ENCODE data around the gene PPP1R13B.
"Not testable (repeated sequence)": the region's sequence is repeated elsewhere in the genome, so short reads cannot be mapped to it uniquely, and the experiment has no call there.

PPP1R13B gene

DNA sequence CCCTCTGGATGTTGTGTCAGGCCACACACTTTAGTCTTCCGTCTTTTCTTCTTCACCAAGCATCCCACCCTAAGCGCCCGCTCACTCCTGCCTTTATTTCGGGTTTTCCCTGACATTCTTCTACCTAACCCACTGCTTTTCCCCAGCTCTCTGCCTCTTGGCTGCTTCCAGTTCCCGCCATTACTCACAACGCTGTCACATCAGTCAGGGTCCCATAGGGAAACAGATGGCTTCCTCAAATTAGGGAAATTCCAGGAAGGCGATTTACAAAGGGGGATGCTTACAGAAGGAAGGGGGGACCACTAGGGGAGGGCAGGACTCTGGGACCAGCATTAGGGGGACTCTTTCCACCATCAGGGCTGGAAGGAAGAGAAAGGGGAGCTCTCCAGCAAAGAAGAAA lies 9.2 kb upstream of the PPP1R13B start:
- no peak for DNase-seq

- no peak for DNase-seq
Observed at GRCh38 chr14:103856105-103856504, 8.7 kb upstream of the PPP1R13B start.

GRCh38 chr14:103855734-103856095 lies 8.3 kb upstream of the PPP1R13B start:
- no peak for DNase-seq

DNA sequence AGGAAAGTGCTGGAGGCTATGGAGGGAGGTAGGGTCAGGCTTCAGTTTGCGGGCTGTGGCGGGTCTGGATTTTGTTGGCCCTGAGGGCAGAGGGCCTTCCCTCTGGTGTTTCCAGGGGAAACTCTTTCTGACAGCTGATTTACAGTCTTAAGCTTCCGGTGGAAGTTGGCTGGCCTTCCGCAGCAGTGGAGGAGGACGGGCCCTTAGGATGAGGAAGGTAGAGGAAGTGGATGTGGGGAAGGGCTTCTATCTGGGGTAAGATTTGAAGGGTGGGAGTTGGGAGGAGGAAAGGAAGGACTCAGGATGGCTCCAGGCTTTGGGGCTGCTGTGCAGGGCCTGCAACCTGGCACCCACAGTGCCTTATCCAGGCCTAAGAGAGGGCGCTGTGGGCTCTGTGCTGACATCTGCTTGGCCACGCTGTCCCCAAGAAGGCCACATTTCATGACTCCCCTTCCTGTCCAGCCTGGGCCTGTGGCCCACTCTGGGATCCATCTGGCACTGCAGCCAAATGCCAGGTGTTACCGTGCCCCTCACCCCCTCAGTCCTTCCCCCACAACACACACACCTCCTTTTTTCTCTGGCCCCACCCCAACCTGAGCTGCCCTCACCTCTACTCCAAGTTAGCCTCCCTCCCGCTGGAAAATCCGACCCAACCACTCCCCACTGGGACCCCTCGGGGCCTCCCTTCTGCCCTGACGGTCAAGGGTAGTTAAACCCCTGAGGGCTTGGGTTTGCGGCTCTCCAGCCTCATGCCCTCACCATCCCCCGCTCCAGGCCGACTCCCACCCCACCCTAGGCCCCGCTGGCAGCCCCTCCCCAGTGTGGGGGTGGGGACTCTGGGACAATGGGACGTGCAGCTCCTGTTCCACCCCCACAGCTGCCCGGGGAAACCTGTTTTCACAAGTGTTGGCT lies 7.7 kb upstream of the PPP1R13B start:
- DNase-seq: no peak

DNA sequence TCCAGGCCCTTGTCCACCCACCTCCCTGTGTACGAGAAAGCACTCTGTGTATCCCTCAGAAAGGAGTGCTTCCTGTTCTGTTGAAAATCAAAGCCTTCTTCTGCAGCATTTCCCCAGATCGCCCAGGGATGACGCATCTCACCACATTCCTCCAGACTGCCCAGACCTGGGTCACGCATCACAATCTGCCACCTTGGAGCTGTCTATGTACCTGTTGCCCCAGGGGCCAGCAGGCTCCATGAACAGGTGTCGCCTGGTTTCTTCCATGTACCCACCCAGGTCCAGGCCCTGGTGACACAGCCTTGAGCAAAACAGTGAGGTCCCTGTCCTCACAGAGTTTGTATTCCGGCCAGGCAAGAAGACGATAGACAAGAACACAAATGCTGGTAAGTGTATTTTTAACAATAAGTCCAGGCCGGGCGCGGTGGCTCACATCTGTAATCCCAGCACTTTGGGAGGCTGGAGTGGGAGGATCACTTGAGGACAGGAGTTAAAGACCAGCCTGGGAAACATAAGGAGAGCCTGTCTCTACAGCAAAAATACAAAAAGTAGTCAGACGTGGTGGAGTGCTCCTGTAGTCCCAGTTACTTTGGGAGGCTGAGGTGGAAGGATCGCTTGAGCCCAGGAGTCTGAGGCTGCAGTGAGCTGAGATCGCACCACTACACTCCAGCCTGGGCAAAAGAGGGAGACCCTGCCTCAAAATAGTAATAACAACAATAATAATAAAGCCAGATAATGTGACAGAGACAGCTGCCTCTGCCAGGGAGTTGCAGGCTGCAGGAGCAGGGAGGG lies 6.8 kb upstream of the PPP1R13B start:
- no peak for DNase-seq

DNA sequence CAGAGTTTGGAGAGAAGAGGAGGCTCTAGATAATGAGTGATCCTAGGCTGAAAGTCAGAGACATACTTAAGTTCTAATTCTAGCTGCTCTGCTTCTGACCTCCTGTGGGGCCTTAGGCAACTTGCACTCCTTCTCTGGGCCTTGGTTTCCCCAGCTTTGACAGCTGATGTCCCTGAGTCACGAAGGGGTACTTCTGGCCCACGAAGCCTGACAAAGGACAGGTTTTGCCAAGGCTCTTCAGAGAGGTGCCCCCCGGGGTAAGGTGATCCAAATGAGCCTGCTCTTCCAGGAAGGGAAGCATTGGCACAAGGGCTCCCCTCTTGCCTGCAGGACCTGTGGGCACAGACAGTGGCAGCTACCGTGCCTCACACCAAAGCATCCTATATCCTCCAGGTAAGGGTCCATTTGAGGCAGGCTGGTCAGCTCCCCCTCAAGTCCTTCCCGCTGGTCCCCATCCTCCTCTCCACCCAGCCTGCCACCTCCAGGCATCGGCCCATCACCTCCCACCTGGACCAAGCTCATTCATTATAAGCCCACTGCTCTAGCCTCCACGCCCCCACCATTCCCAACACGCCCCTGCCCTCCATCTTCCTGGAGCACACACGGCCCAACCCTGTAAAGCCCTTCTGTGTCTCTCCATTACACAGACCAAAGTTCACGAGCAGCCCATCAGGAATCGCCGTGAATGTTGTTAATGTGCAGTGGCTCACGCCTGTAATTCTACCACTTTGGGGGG lies 1.9 kb upstream of the PPP1R13B start:
- no peak for DNase-seq

- no peak for DNase-seq
Observed at GRCh38 chr14:103848175-103849077, 1.1 kb upstream of the PPP1R13B start.

DNA sequence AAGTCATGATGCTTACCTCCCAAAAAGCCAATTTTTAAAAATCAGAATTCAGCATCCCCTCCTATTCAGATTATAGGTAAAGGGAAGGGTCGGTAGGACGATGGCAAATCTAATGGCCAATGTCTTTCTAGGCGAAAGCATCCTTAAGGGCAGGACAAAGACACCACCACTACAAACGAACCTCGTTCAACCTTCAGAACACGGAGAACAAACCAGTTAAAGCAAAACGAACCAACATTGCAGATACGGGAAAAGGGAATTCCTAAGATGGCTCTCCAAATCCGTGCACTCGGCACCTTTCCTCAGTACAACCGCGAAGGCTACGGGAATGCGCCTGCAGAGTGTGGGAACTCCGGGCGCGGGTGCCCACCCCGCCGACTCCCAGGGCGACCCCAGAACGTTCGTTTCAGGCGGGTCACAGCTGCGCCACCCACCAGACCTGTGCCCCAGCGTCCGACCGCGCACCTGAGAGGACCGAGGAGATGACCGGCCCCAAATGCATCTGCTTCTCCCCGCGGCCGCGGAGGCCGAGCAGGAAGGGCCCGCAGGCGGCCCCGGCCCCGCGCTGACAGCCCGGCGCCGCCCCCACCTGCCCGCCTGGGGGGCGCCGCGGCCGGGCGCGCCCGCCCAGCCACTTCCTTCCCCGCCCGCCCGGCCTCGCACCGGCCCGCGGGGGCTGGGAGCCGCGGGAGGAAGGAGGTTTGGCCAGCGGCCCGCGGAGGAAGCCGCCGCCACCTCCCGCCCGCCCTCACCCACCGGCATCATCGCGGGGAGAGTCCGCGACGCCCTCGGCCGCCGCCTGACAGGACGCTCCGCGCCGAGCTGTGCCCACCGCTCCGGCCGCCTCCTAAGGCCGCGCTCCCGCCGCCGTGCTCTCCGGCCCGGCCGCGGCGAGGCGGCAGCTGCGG lies 578 bp downstream of the PPP1R13B start:
- peak in 1 of 4 experiments; percentile 25 for DNase-seq

DNA sequence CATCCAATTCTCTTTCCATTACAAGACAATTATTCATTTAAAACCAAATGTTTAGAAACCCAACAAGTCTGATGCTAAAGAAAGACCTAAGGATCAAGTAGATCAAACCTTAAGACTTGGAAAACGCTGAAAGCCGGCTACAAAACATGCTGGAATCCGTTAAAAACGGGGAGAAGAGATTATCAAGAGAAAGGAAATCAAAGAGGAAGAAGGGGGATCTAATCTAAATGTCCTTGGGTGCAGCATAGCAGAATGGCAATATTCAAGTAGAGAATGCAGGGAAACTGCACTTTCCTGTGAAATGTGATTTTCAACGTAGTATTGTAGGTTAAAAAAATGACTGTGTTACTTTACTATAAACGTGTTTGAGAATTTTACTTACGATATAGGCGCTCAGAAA lies 1.3 kb downstream of the PPP1R13B start:
- no peak for DNase-seq

- no peak for DNase-seq
Observed at GRCh38 chr14:103845327-103845726, 2.0 kb downstream of the PPP1R13B start.

DNA sequence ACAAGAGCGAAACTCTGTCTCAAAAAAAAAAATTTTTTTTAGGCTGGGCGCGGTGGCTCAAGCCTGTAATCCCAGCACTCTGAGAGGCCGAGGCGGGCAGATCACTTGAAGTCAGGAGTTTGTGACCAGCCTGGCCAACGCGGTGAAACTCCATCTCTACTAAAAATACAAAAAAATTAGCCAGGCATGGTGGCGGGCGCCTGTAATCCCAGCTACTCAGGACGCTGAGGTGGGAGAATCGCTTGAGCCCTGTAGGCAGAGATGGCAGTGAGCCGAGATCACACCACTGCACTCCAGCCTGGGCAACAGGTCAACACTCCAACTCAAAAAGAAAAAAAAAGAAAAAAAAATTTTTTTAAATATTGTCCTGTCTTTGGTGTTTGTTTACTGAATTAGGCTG lies 6.1 kb downstream of the PPP1R13B start:
- DNase-seq: not testable (repeated sequence)

- DNase-seq: no peak
Observed at GRCh38 chr14:103840014-103840413, 7.4 kb downstream of the PPP1R13B start.

DNA sequence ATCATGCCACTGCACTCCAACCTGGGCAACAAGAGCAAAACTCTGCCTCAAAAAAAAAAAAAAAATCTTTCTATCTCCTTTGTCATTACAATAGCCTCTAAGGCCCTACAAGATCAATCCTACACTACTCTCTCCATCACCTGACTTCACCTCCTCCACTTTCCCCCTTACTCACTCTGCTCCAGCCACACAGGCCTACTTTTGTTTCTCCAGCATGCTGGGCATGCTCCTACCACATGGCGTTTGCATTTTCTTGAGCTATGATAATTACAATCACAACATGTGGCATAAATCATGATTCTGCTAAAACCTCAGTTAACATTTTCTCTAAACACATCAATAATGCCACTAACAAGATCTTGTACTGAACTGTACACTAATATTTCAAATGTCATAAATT lies 7.8 kb downstream of the PPP1R13B start:
- no peak for DNase-seq

DNA sequence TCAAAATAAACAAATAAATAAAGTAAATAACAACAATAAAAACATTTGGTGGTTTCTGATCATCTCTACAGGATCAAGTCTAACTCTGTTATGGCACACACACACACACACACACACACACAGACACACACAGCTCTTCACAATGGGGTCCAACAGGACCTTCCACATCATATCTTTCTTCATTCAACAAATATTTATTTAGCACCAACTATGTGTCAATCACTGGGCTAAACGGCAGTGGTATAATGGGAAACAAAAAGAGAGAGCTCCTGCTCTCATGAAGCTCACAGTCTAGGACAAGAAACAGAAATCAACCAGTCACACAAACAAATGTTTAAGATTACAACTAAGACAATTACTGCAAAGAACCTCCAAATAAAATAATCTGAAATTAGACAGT lies 9.3 kb downstream of the PPP1R13B start:
- no peak for DNase-seq

DNA sequence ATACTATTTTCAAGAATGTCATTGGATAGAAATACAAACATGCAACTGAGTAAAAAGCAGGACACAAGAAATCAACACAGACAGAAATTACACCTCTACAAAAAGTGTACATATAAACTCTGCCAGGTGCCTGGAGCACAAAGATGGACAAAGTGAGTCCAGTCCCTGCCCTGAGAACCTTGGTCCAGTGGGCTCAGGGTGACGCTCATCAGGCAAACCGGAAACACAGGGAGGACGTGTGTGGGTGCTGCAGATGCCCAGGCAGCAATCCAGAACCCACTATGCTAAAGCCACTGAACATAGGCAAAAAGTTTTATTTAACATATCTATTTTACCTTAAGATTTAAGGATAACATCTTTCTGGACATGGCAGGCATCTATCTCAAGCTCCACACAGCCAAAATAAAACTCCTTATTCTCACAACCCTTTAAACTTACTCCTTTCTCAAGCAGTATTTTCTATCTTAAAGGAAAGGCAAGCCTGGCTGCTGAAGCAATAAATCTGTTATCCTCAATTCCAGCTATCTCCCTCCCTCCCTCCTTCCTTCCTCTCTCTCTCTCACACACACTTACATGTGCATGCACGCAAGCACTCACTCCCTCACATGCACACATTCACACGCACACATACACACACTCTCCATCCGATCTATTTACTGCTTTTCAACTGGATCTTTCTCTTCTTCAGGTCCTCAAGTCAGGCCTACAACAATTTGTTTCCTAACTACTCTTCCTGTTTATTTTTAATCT lies 10.2 kb downstream of the PPP1R13B start:
- DNase-seq: no peak

GRCh38 chr14:103834956-103835355 lies 12.4 kb downstream of the PPP1R13B start:
- no peak for DNase-seq

GRCh38 chr14:103833711-103834110 lies 13.7 kb downstream of the PPP1R13B start:
- DNase-seq: no peak

GRCh38 chr14:103832046-103832445 lies 15.3 kb downstream of the PPP1R13B start:
- DNase-seq: no peak

DNA sequence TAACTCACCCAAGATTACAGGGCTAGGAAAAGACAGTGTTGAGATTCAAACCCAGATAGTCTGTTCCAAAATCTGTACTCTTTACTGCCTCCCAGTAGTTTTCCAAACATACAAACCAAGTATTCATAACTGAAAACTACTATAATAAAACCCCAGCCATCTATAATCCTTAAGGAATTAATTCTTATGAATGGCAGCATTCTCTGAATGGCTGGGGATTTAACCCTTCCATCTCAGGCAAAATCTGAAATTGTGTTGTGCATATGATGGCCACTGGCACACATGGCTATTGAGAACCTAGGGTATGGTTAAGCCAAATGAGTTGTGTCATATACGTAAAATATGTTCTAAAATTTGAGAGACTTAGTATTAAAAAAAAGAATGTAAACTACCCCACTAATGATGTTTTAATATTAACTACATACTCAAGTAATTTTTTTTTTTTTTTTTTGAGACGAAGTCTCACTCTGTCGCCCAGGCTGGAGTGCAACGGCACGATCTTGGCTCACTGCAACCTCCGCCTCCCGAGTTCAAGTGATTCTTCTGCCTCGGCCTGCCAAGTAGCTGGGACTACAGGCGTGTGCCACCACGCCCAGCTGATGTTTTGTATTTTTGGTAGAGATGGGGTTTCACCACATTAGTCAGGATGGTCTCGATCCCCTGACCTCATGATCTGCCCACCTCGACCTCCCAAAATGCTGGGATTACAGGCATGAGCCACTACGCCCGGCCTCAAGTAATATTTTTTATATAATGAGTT lies 16.7 kb downstream of the PPP1R13B start:
- DNase-seq: no peak

Data from activated naive CD4-positive, alpha-beta T cell (primary cell).